ENCODE data around the gene MUC5AC.

- TF ChIP-seq, protein P1, sequence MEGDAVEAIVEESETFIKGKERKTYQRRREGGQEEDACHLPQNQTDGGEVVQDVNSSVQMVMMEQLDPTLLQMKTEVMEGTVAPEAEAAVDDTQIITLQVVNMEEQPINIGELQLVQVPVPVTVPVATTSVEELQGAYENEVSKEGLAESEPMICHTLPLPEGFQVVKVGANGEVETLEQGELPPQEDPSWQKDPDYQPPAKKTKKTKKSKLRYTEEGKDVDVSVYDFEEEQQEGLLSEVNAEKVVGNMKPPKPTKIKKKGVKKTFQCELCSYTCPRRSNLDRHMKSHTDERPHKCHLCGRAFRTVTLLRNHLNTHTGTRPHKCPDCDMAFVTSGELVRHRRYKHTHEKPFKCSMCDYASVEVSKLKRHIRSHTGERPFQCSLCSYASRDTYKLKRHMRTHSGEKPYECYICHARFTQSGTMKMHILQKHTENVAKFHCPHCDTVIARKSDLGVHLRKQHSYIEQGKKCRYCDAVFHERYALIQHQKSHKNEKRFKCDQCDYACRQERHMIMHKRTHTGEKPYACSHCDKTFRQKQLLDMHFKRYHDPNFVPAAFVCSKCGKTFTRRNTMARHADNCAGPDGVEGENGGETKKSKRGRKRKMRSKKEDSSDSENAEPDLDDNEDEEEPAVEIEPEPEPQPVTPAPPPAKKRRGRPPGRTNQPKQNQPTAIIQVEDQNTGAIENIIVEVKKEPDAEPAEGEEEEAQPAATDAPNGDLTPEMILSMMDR (IDR thresholded peaks at IDR 0.05; ENCODE audit: low read depth, low read length) = no peak
- no peak for TF ChIP-seq EZH2phosphoT487 (IDR thresholded peaks at IDR 0.05; ENCODE audit: low read depth)
Observed at GRCh38 chr11:1178201-1178885, 20.6 kb downstream of the MUC5AC start.
